GM12878 (cell line): ENCODE data around the gene ABITRAM. TPM values are rescaled to one million over a fixed set of nuclear protein-coding genes. Genes with fewer than 3 reads are reported as not detected.

Experiments
- ATAC-seq: fragments of 200-7000 bp; cut with Tn5 transposase; 3 replicates; pipeline ENCODE4 v1.9.1; 2020; ENCODE audit warnings: mild to moderate bottlenecking, moderate library complexity
- BruUV-seq: library from RNA; stranded (reverse); fragments of 400-500 nt; replicated peaks from 2 replicates; lab custom pipeline; 2021; lab: Mats Ljungman, UMichigan
- CTCF ChIA-PET: fragments of 300-600 bp; sonication (Branson Sonifier 250); formaldehyde crosslinking; extraction: SDS; loops from one replicate; lab custom pipeline; 2021; ENCODE audit warnings: inconsistent platforms; lab: Yijun Ruan, JAX
- POLR2A ChIA-PET: fragments of 350-600 bp; formaldehyde crosslinking; extraction: SDS; loops from one replicate; lab custom pipeline; 2021; ENCODE audit warnings: inconsistent platforms; lab: Charles Lee
- RAD21 ChIA-PET: fragments of 300-600 bp; sonication (Branson Sonifier 250); formaldehyde crosslinking; loops from one replicate; lab custom pipeline; 2023; ENCODE audit warnings: antibody characterized with exemption; ENCODE audit not compliant: unreplicated experiment; lab: Charles Lee
- SMC1A ChIA-PET: fragments of 300-600 bp; sonication (Branson Sonifier 250); formaldehyde crosslinking; loops from one replicate; lab custom pipeline; 2023; ENCODE audit not compliant: unreplicated experiment, uncharacterized antibody; lab: Charles Lee
- DNase-seq: peaks from one replicate; pipeline ENCODE4 v3.0.0-alpha.2; 2011; ENCODE audit warnings: low read depth, low spot score
- FAIRE-seq: peaks from 3 replicates; lab custom pipeline; 2011; peaks lifted over from hg19 to GRCh38; lab: Jason Lieb, UNC
- H2AFZ ChIP-seq: 2 replicates; pipeline ENCODE4 v1.6.0; 2011; ENCODE audit warnings: low read depth, low read length, control low read depth; ENCODE audit not compliant: control insufficient read depth
- H3K27ac ChIP-seq: 2 replicates; pipeline ENCODE4 v1.5.1; 2011; ENCODE audit warnings: control low read depth; ENCODE audit not compliant: control insufficient read depth, insufficient read depth
- H3K27me3 ChIP-seq, 2 experiments: replicated peaks in 1 of 2; 2 replicates each; pipeline versions ENCODE4 v1.6.0 to v1.6.1; 2011; ENCODE audit warnings: low read length in 1 of 2; ENCODE audit not compliant: control insufficient read depth in 2 of 2, insufficient read depth in 2 of 2
- H3K36me3 ChIP-seq, 2 experiments: 2 replicates each; pipeline ENCODE4 v1.5.1; 2011; ENCODE audit warnings: low read length in 1 of 2; ENCODE audit not compliant: control insufficient read depth in 2 of 2, insufficient read depth in 2 of 2
- H3K4me1 ChIP-seq: 2 replicates; pipeline ENCODE4 v1.6.1; 2011; ENCODE audit warnings: mild to moderate bottlenecking, low read length, moderate library complexity, mixed read lengths; ENCODE audit not compliant: control insufficient read depth, insufficient read depth
- H3K4me2 ChIP-seq: 2 replicates; pipeline ENCODE4 v1.6.0; 2011; ENCODE audit warnings: control low read depth; ENCODE audit not compliant: control insufficient read depth, insufficient read depth
- H3K4me3 ChIP-seq: fragments of 200-600 bp; sonication (generic); 2 replicates; pipeline ENCODE4 v1.5.1; 2016
- H3K79me2 ChIP-seq: 2 replicates; pipeline ENCODE4 v1.6.0; 2011; ENCODE audit warnings: low read length; ENCODE audit not compliant: control insufficient read depth, insufficient read depth
- H3K9ac ChIP-seq: 2 replicates; pipeline ENCODE4 v1.8.0; 2011; ENCODE audit warnings: low read length, control low read depth, mixed read lengths; ENCODE audit not compliant: control insufficient read depth, insufficient read depth
- H3K9me3 ChIP-seq: replicated peaks from 3 replicates; pipeline ENCODE4 v1.5.1; 2011; ENCODE audit warnings: mild to moderate bottlenecking, low read length; ENCODE audit not compliant: control insufficient read depth, insufficient read depth
- H4K20me1 ChIP-seq: 2 replicates; pipeline ENCODE4 v1.6.0; 2011; ENCODE audit not compliant: control insufficient read depth, insufficient read depth
- HDGF ChIP-seq: fragments of 450-650 bp; IDR thresholded peaks from 2 replicates; pipeline ENCODE4 v1.6.1; 2016; ENCODE audit warnings: antibody characterized with exemption
- POU2F2 ChIP-seq: IDR thresholded peaks from 3 replicates; pipeline ENCODE4 v1.6.1; 2011; ENCODE audit warnings: low read depth, mild to moderate bottlenecking, low read length, borderline replicate concordance
- SMC3 ChIP-seq: IDR thresholded peaks from 2 replicates; pipeline ENCODE4 v1.6.1; 2011; ENCODE audit warnings: low read length, improper control_type of control experiment, borderline replicate concordance
- TARDBP ChIP-seq: IDR thresholded peaks from 2 replicates; pipeline ENCODE4 v1.6.1; 2016; ENCODE audit warnings: borderline replicate concordance
- TCF7 ChIP-seq: IDR thresholded peaks from 2 replicates; pipeline ENCODE4 v1.6.1; 2014; ENCODE audit warnings: antibody characterized with exemption, borderline replicate concordance
- ZNF274 ChIP-seq: IDR thresholded peaks from one replicate; pipeline ENCODE4 v1.8.0; 2011; ENCODE audit not compliant: insufficient read length, insufficient read depth
- WGBS: methylation state at CpG from one replicate; pipeline ENCODE4 v1.1.6; 2016; ENCODE audit warnings: low lambda C conversion rate; ENCODE audit not compliant: insufficient replicate concordance, insufficient coverage; ENCODE audit errors: missing lambda C conversion rate; 5-methylcytosine and 5-hydroxymethylcytosine counted together
- in situ Hi-C: fragments of 300-500 bp; cut with MboI; formaldehyde crosslinking; loops from 9 replicates; pipeline ENCODE4 v1.14.3; 2018; ENCODE audit warnings: mixed read lengths
- intact Hi-C: fragments of 100-400 bp; cut with micrococcal nuclease; formaldehyde crosslinking; loops from one replicate; pipeline ENCODE4 v1.14.2; 2022; ENCODE audit not compliant: unreplicated experiment
- polyA plus RNA-seq, 11 experiments: library from polyadenylated mRNA; depleted of rRNA in 4 of 11; unstranded in 6 of 11; stranded (reverse) in 5 of 11; fragments of >200 nt; fragmentation: Nextera tagmentation in 4 of 11; fragmentation: Illumina TruSeq in 1 of 11; extraction: Ambion mirVana in 4 of 11; extraction: Trizol in 1 of 11; gene quantifications; 1 replicate in 1 of 11; 2 replicates in 10 of 11; pipeline versions ENCODE4 v1.2.1 to v1.2.3, GENCODE V29; 2011 to 2016; ENCODE audit warnings: inconsistent platforms in 2 of 11, missing spikeins in 2 of 11, low read depth in 1 of 11
- total RNA-seq, 4 experiments: library from RNA; depleted of rRNA in 3 of 4; stranded (reverse); fragments of >200 nt in 3 of 4; fragmentation: Illumina TruSeq in 1 of 4; extraction: Trizol in 1 of 4; gene quantifications; 2 replicates each; pipeline versions ENCODE4 v1.2.1 to v1.2.3, GENCODE V29; 2013 to 2021
- TF ChIP-seq, protein P1 (sequence below): IDR thresholded peaks from 2 replicates; pipeline ENCODE4 v1.6.1; 2011; ENCODE audit warnings: low read depth, mild to moderate bottlenecking, low read length, moderate library complexity, borderline replicate concordance; ENCODE audit errors: extremely low read depth
- TF ChIP-seq, protein P2 (sequence below): fragments of 450-650 bp; IDR thresholded peaks from 2 replicates; pipeline ENCODE4 v1.6.1; 2014; ENCODE audit warnings: mild to moderate bottlenecking
- TF ChIP-seq, protein P3 (sequence below): IDR thresholded peaks from 2 replicates; pipeline ENCODE4 v1.6.1; 2012; ENCODE audit warnings: low read depth, low read length, improper control_type of control experiment
- TF ChIP-seq, protein P4 (sequence below): fragments of 450-650 bp; IDR thresholded peaks from 2 replicates; pipeline ENCODE4 v1.6.1; 2017; ENCODE audit warnings: mild to moderate bottlenecking, low read depth, inconsistent platforms; ENCODE audit not compliant: poor library complexity, severe bottlenecking
- TF ChIP-seq, protein P5 (sequence below): fragments of 450-650 bp; IDR thresholded peaks from 2 replicates; pipeline ENCODE4 v1.6.1; 2018; ENCODE audit warnings: borderline replicate concordance, mild to moderate bottlenecking; ENCODE audit not compliant: partially characterized antibody

ABITRAM gene
- total and polyA plus RNA-seq, 10 of the 15 experiments (the other 5 are each of a cell fraction or from before 2014, with no cell fraction given) = 5.2 to 18.4 (median 10.6) TPM

DNA sequence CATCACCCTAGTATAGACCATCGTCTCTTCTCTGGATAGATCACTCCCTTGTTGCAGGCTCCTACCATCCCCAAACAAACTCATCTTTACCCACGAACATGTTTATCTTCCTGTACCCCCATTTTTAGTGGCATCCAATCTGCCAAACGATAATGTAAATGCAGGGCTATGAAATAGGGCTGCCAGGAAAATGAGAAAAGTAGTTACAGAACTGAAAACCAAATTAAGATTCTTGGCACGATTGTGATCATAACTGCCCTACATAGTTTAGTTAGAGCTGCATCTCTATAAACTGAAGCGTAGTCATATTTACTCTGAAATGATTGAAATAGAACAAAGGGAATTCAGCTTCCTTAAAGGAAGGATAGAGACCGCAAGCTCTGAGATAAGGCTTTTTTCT is 26.1 kb downstream of the ABITRAM start:
- no peaks in the 10 kb centered on the region for H3K79me2 ChIP-seq
- H3K4me2 ChIP-seq = no peak overlapping the region
- H3K4me1 ChIP-seq = no peaks in the 10 kb centered on the region
- no peaks in the 10 kb centered on the region for H3K36me3 ChIP-seq
- FAIRE-seq = no peak
- WGBS = 67% methylated on average over 6 of the region's 6 CpGs
- no peak for DNase-seq
- ATAC-seq = no peak
- no peak overlapping the region for H3K4me3 ChIP-seq
- SMC1A ChIA-PET = interaction anchor here (1.2 kb wide), 1 partner anchor 10 kb away, joined by 4 read pairs; no protein-coding TSS in a partner anchor
- no peak for TF ChIP-seq POU2F2
- TF ChIP-seq, protein P1, sequence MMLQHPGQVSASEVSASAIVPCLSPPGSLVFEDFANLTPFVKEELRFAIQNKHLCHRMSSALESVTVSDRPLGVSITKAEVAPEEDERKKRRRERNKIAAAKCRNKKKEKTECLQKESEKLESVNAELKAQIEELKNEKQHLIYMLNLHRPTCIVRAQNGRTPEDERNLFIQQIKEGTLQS = no peak
- no peak for TF ChIP-seq TCF7
- TF ChIP-seq, protein P2, sequence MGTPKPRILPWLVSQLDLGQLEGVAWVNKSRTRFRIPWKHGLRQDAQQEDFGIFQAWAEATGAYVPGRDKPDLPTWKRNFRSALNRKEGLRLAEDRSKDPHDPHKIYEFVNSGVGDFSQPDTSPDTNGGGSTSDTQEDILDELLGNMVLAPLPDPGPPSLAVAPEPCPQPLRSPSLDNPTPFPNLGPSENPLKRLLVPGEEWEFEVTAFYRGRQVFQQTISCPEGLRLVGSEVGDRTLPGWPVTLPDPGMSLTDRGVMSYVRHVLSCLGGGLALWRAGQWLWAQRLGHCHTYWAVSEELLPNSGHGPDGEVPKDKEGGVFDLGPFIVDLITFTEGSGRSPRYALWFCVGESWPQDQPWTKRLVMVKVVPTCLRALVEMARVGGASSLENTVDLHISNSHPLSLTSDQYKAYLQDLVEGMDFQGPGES = no peak
- TF ChIP-seq, protein P3, sequence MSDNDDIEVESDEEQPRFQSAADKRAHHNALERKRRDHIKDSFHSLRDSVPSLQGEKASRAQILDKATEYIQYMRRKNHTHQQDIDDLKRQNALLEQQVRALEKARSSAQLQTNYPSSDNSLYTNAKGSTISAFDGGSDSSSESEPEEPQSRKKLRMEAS = no peak
- no peak for TF ChIP-seq ZNF274
- TF ChIP-seq TARDBP = no peak
- TF ChIP-seq SMC3 = no peak
- TF ChIP-seq, protein P4, sequence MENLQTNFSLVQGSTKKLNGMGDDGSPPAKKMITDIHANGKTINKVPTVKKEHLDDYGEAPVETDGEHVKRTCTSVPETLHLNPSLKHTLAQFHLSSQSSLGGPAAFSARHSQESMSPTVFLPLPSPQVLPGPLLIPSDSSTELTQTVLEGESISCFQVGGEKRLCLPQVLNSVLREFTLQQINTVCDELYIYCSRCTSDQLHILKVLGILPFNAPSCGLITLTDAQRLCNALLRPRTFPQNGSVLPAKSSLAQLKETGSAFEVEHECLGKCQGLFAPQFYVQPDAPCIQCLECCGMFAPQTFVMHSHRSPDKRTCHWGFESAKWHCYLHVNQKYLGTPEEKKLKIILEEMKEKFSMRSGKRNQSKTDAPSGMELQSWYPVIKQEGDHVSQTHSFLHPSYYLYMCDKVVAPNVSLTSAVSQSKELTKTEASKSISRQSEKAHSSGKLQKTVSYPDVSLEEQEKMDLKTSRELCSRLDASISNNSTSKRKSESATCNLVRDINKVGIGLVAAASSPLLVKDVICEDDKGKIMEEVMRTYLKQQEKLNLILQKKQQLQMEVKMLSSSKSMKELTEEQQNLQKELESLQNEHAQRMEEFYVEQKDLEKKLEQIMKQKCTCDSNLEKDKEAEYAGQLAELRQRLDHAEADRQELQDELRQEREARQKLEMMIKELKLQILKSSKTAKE = no peak
- no peak for TF ChIP-seq HDGF
- TF ChIP-seq, protein P5, sequence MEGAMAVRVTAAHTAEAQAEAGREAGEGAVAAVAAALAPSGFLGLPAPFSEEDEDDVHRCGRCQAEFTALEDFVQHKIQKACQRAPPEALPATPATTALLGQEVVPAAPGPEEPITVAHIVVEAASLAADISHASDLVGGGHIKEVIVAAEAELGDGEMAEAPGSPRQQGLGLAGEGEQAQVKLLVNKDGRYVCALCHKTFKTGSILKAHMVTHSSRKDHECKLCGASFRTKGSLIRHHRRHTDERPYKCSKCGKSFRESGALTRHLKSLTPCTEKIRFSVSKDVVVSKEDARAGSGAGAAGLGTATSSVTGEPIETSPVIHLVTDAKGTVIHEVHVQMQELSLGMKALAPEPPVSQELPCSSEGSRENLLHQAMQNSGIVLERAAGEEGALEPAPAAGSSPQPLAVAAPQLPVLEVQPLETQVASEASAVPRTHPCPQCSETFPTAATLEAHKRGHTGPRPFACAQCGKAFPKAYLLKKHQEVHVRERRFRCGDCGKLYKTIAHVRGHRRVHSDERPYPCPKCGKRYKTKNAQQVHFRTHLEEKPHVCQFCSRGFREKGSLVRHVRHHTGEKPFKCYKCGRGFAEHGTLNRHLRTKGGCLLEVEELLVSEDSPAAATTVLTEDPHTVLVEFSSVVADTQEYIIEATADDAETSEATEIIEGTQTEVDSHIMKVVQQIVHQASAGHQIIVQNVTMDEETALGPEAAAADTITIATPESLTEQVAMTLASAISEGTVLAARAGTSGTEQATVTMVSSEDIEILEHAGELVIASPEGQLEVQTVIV = no peak
- TF ChIP-seq, all 136 proteins: peak for 0
- no peaks in the 10 kb centered on the region for H4K20me1 ChIP-seq
- no peak overlapping the region for H2AFZ ChIP-seq
- BruUV-seq = no TSS peak
- intact Hi-C loops = no loop called here
- H3K9me3 ChIP-seq = no peaks in the 10 kb centered on the region
- in situ Hi-C loops = no loop called here
- no peaks in the 10 kb centered on the region for H3K27me3 ChIP-seq
- H3K9ac ChIP-seq = no peak overlapping the region
- no peak overlapping the region for H3K27ac ChIP-seq
- POLR2A ChIA-PET = no interaction called here
- RAD21 ChIA-PET = no interaction called here
- CTCF ChIA-PET = interaction anchor here (0.7 kb wide), 1 partner anchor 1616 kb away, joined by 3 read pairs; no protein-coding TSS in a partner anchor
